ENCODE results near the gene SPATA19.

SPATA19 gene

DNA sequence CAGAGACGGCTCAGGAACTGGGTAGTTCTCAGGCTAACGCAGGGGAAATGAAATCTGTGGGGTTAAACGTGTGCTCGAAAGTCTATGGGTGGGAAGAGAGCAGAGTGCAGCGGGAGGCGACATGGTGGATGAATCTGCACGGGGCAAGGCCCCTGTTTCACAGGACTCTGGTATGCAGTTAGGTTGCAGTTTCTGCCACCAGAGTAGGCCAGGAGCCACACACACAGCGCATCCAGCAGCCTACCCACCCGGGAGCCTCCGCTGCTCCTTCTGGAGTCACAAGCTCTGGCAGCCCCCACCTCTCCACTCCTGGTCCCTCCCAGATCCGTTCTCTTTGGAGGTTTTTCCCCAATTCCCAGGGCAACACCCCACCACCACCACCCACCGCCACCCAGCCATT, 27.0 kb downstream of the SPATA19 start:
- no peak for DNase-seq (ENCODE audit: low read depth)

DNA sequence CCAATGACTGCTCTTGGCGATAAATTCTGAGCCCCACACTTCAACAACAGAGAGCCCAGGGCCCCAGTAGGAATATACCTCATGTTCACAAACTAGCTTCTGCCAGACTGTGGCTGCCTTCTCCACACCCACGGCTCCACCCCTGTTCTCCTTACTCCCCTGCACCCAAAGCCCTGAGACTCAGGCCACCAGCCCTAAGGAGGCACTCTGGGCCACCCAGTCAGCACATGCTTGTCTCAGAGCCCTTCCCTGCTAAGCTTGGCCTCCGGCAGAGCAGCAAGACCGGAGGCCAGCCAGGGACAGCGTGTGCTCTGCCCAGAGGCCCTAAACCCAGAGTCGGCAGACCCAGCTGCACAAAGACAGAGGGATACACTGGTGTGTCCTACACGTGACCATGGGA, 27.9 kb downstream of the SPATA19 start:
- no peak for DNase-seq (ENCODE audit: low read depth)

DNA sequence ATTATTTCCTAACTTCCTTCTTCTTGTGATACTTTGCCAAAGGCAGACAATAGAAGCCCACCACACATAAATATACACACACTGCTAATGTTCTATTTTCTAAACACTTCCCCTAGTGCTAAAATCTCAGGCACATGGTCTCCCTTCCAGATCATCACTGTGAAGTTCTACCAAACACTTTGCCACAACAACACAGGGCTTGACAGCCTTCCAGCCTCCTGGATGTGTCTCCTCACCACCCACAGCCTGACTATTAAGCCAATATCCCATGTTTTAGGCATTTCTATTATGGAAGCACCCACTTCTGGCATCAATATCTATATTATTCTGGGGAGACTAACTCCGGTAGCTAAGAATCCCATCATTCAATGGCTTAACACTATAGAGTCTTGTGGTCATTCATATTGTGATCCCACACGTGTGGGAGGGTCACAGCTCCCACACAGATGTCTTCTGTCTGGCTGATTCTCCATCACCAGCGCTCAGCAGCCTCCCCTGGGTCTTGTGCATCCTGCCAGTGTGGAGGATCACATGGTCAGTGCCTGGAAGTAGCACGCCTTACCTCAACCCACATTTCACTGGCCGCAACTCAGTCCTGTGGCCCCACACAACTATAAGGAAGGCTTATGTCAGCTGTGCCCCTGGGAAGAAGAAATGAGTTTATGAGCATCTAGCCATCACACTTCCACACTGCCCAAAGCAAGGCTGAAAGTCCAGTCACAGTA, 29.0 kb downstream of the SPATA19 start:
- DNase-seq (ENCODE audit: low read depth), result no peak

DNA sequence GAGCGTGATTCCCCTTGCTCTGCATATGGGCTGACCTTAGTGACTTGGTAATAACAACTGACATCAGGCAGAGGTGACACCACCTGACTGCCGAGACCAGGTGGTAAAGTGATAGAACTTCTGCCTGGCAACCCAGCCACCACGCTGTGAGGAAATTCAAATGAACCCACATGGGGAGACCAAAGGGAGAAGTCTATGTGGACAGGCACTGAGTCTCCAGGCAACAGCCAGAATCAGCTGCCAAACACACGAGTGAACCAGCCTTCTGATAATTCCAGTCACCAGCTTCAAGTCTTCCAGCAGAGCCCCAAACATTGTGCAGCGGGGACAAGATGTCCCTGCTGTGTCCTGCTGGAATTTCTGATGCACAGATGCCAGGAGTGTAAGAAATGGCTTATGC, 29.7 kb downstream of the SPATA19 start:
- DNase-seq (ENCODE audit: low read depth), result no peak

DNA sequence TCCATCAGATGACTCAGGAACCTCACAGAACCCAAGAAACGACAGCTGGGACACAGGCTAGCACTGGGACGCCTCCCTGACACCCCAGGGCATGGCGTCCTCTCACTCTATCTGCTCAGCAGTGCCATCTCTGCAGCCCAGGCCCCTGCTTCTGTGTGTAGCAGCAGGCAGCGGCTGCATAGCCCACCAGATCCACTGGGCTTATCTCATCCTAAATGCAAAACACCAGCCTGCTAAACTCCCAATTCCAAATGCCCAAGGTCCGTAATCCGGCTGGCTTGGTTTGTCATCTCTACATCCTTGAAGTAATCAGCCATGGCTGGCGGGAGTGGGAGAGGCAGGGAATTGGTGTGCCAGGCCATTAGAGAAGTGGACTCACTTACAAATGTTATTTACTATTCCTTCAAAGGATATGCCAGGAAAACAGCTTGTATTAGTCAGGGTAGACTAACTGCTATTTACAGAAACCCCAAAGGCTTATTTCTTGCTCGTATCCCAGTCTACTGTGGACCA, 30.7 kb downstream of the SPATA19 start:
- DNase-seq (ENCODE audit: low read depth), result no peak

GRCh38 chr11:133811850-133812685, 33.2 kb downstream of the SPATA19 start:
- DNase-seq (ENCODE audit: low read depth), result no peak

DNA sequence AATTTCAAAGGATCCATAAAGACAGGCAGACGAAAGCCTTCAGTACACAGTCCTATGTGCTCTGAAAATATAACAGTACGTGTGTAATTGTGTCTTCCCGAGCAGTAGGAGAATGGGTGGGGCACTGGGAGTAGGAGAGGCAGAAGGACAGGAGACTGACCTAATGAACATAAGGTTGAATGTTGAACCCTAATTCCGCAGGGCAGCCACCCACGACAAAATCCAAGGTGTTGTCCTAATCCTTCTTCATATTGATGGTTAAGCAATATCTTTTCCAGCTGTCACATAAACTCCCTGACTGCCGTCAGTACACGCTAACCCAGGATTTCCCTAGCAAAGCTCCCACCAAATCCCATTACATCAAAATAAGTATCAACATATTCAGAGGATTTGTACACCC, 34.5 kb downstream of the SPATA19 start:
- DNase-seq (ENCODE audit: low read depth), result no peak

DNA sequence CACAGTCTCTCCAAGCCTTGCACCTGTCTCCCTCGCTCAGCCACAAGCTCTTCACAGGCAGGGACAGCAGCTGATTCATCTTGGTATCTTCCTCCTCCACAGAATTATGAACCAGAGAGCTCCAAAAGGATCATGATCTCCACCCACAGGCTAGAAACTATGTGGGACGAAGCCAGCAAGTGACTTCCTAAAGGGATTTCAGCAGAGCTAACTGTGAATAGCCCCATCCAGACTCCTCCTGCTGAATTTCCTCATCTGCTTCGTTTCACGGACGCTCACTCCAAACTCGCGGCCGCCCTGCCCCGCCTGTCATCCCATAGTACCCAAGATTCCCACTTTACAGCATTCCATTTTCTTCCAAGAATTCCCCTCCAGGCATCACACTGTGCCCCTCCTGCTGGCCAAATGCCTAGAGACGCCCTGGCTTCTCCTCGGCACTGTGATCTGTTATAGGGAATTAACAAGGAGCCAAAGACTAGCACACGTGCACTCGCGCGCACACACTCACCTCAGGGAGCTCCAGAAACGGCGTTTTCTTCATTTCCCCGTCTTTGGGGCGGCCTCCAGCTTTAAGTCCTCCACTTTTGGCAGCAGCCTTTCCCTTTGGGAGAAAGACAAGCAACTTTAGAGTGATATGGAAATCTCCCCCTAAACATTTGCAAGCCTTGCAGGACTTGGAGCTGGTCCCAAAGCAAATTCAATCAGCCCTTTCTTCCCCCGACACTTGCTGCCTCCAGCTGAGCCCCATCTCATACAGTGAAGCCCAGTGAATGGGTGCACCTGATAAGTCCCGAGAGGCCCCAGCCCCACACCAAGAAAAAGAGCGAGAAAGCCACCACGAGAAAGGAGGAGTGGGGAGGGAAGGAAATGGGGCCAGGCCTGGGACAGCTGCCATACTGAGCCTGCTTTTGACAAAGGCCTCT, 35.5 kb downstream of the SPATA19 start:
- no peak for DNase-seq (ENCODE audit: low read depth)

GRCh38 chr11:133808393-133809140, 36.7 kb downstream of the SPATA19 start:
- DNase-seq (ENCODE audit: low read depth), result no peak

- no peak for DNase-seq (ENCODE audit: low read depth)
Observed at GRCh38 chr11:133803026-133803425, 42.3 kb downstream of the SPATA19 start.

DNA sequence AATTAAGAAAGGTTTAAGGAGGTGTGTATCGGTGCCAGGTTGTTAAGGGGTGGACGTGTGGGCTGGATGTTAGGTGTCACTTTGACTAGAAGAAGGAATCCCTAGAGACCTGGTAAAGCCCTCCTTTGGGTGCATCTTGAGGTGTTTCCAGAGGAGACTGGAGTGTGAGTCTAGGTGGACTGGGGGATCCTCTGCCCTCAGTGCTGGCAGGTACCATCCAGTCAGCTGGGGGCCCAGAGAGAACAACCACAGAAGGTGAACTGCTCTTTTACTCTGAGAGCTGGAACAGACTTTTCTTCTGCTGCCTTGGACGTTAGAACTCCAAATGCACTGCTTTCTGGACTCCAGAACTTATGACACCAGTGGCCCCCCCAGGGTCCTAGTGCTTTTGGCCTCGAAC, 44.0 kb downstream of the SPATA19 start:
- no peak for DNase-seq (ENCODE audit: low read depth)

- no peak for DNase-seq (ENCODE audit: low read depth)
Observed at GRCh38 chr11:133800666-133801065, 44.6 kb downstream of the SPATA19 start.

GRCh38 chr11:133797554-133797953, 47.8 kb downstream of the SPATA19 start:
- no peak for DNase-seq (ENCODE audit: low read depth)

DNA sequence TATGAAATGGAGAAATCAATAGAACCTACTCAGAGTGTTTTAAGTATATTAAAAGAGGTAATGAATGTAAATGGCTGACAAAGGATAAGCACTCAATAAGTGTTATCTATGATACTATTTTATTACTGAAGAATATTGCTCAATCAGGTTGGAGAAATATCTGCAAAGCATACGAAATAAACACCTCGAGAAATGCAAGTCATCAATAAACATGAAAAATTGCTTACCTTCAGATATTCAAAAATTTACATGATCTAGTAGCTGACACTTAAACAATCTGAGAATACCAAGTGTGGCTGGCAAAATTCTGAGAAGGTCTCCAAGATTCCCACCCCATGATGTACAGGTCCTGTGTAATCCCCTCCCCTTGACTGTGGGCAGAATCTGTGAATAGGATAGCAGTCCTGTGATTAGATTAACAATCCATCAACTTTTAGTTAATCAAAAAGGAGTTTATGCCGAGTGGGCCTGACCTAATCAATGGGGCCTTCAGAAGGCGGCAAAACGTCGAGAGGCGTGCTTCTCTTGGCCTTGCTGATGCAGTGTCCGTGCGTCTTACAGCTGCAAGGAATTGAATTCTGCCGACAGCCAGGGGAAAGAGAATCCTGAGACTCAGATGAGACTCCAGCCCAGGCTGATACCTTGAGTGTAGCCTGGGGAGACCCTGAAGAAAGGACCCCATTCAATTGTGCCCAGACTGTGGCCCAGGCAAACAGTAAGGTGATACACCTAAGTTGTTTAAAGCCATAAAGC, 49.1 kb downstream of the SPATA19 start:
- DNase-seq (ENCODE audit: low read depth), result no peak

DNA sequence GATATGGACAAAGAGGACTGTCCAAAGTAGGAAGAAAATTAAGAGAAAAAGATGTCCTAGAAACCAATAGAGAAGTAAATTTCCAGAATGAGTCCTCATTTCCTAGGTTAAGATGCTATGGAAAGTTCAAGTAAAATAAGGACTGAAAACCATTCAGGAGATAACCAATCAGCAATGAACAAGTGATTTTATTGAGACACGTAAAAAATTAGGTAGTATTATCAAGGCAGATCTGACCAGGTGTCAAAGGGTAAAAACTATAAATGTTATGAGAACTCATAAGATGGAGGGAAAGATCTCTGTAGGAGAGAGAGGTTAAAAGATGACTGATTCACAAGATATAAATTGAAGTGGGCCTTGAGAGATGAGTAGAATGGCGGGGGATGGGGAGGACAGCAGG, 50.2 kb downstream of the SPATA19 start:
- DNase-seq (ENCODE audit: low read depth), result no peak

- DNase-seq (ENCODE audit: low read depth), result no peak
Observed at GRCh38 chr11:133794205-133794604, 51.1 kb downstream of the SPATA19 start.

- no peak for DNase-seq (ENCODE audit: low read depth)
Observed at GRCh38 chr11:133793271-133794035, 51.9 kb downstream of the SPATA19 start.

- no peak for DNase-seq (ENCODE audit: low read depth)
Observed at GRCh38 chr11:133790995-133791394, 54.3 kb downstream of the SPATA19 start.

Measured in stimulated activated CD8-positive, alpha-beta memory T cell treated with anti-CD3 and anti-CD28 coated beads, Interleukin-7, amount 100 ng/mL, for 24 hours (primary cell).